Hematopoietic multipotent progenitor cell treated with erythropoietin and hydrocortisone succinate and interleukin-3 and kit ligand, for 6 days (in vitro differentiated cells): Measurements from ENCODE around the gene CCDC134.

ENCODE experiments used
- DNase-seq: peaks from one replicate; pipeline ENCODE4 v3.0.0-alpha.2; 2015

The CCDC134 gene

GRCh38 chr22:41787331-41787730, 13.1 kb upstream of the CCDC134 start:
- DNase-seq, result no peak

- DNase-seq, result no peak
Observed at GRCh38 chr22:41793871-41794270, 6.6 kb upstream of the CCDC134 start.

- no peak for DNase-seq
Observed at GRCh38 chr22:41798736-41799135, 1.7 kb upstream of the CCDC134 start.

- DNase-seq, result peak; percentile 20
Observed at GRCh38 chr22:41799486-41800347, 762 bp upstream of the CCDC134 start.

- no peak for DNase-seq
Observed at GRCh38 chr22:41801147-41801819, 804 bp downstream of the CCDC134 start.

GRCh38 chr22:41801886-41802285, 1.4 kb downstream of the CCDC134 start:
- no peak for DNase-seq

- DNase-seq, result no peak
Observed at GRCh38 chr22:41805639-41806038, 5.2 kb downstream of the CCDC134 start.

GRCh38 chr22:41808400-41808799, 7.9 kb downstream of the CCDC134 start:
- DNase-seq, result peak; percentile 79

GRCh38 chr22:41810022-41810421, 9.5 kb downstream of the CCDC134 start:
- DNase-seq, result no peak

GRCh38 chr22:41812805-41813545, 12.5 kb downstream of the CCDC134 start:
- DNase-seq, result no peak

- DNase-seq, result no peak
Observed at GRCh38 chr22:41813726-41814410, 13.4 kb downstream of the CCDC134 start.

- DNase-seq, result no peak
Observed at GRCh38 chr22:41815716-41816115, 15.2 kb downstream of the CCDC134 start.

GRCh38 chr22:41816241-41816640, 15.8 kb downstream of the CCDC134 start:
- no peak for DNase-seq

GRCh38 chr22:41816871-41817270, 16.4 kb downstream of the CCDC134 start:
- DNase-seq, result no peak

GRCh38 chr22:41818011-41818410, 17.5 kb downstream of the CCDC134 start:
- no peak for DNase-seq

- DNase-seq, result no peak
Observed at GRCh38 chr22:41818596-41818995, 18.1 kb downstream of the CCDC134 start.

GRCh38 chr22:41819257-41819656, 18.8 kb downstream of the CCDC134 start:
- no peak for DNase-seq

- DNase-seq, result no peak
Observed at GRCh38 chr22:41820447-41820846, 20.0 kb downstream of the CCDC134 start.

- DNase-seq, result peak; percentile 61
Observed at GRCh38 chr22:41821471-41822316, 21.2 kb downstream of the CCDC134 start.

GRCh38 chr22:41822317-41823057, 22.0 kb downstream of the CCDC134 start:
- DNase-seq, result peak; percentile 85

GRCh38 chr22:41823797-41824196, 23.3 kb downstream of the CCDC134 start:
- no peak for DNase-seq
